HepG2 (cell line): ENCODE data around the gene TOGARAM1. TPM values are rescaled to one million over a fixed set of nuclear protein-coding genes. Genes with fewer than 3 reads are reported as not detected.

Experiments
- ATAD3A ChIP-seq: sonication (generic); formaldehyde crosslinking; IDR thresholded peaks from 2 replicates; pipeline ENCODE4 v1.4.0; 2020; ENCODE audit warnings: missing genetic modification reagents
- BHLHE40 ChIP-seq: IDR thresholded peaks from 2 replicates; pipeline ENCODE4 v1.6.1; 2011; ENCODE audit warnings: low read length, improper control_type of control experiment
- KAT2B ChIP-seq: fragments of 150-350 bp; IDR thresholded peaks from 2 replicates; pipeline ENCODE4 v1.6.1; 2014; ENCODE audit warnings: low read depth, low read length, borderline replicate concordance
- KAT8 ChIP-seq: IDR thresholded peaks from 2 replicates; pipeline ENCODE4 v1.6.1; 2016; ENCODE audit warnings: missing genetic modification reagents, missing compliant biosample characterization
- SIX4 ChIP-seq: sonication (generic); formaldehyde crosslinking; IDR thresholded peaks from 2 replicates; pipeline ENCODE4 v1.4.0; 2020; ENCODE audit warnings: missing genetic modification reagents
- SMAD9 ChIP-seq: sonication (generic); formaldehyde crosslinking; IDR thresholded peaks from 2 replicates; pipeline ENCODE4 v1.5.1; 2020; ENCODE audit warnings: mild to moderate bottlenecking, missing genetic modification reagents
- TEAD3 ChIP-seq: optimal IDR thresholded peaks from 2 replicates; pipeline ENCODE3; 2016; ENCODE audit warnings: borderline replicate concordance
- YEATS4 ChIP-seq: sonication (generic); formaldehyde crosslinking; IDR thresholded peaks from 2 replicates; pipeline ENCODE4 v1.4.0; 2020; ENCODE audit warnings: missing genetic modification reagents, borderline replicate concordance
- ZBTB38 ChIP-seq: sonication (generic); formaldehyde crosslinking; IDR thresholded peaks from 2 replicates; pipeline ENCODE4 v1.5.1; 2020; ENCODE audit warnings: mild to moderate bottlenecking, missing genetic modification reagents
- ZNF235 ChIP-seq: sonication (generic); formaldehyde crosslinking; IDR thresholded peaks from 2 replicates; pipeline ENCODE4 v1.8.1; 2023; ENCODE audit warnings: mild to moderate bottlenecking, missing genetic modification reagents, borderline replicate concordance
- ZNF292 ChIP-seq: sonication (generic); formaldehyde crosslinking; IDR thresholded peaks from 2 replicates; pipeline ENCODE4 v1.8.1; 2022; ENCODE audit warnings: mild to moderate bottlenecking, low read depth, missing genetic modification reagents, borderline replicate concordance
- ZNF317 ChIP-seq: sonication (generic); formaldehyde crosslinking; IDR thresholded peaks from 2 replicates; pipeline ENCODE4 v1.5.0; 2020; ENCODE audit warnings: mild to moderate bottlenecking, missing genetic modification reagents
- ZNF331 ChIP-seq: sonication (generic); formaldehyde crosslinking; IDR thresholded peaks from 2 replicates; pipeline ENCODE4 v1.4.0; 2020; ENCODE audit warnings: missing genetic modification reagents
- ZNF34 ChIP-seq: sonication (generic); formaldehyde crosslinking; IDR thresholded peaks from 2 replicates; pipeline ENCODE4 v1.4.0; 2020; ENCODE audit warnings: mild to moderate bottlenecking, missing genetic modification reagents, borderline replicate concordance
- ZNF773 ChIP-seq: sonication (generic); formaldehyde crosslinking; IDR thresholded peaks from 2 replicates; pipeline ENCODE4 v1.4.0; 2020; ENCODE audit warnings: missing genetic modification reagents, borderline replicate concordance
- ZNF782 ChIP-seq: sonication (generic); formaldehyde crosslinking; IDR thresholded peaks from 2 replicates; pipeline ENCODE4 v1.4.0; 2020; ENCODE audit warnings: missing genetic modification reagents, mild to moderate bottlenecking, borderline replicate concordance
- polyA plus RNA-seq, 8 experiments: library from polyadenylated mRNA; depleted of rRNA in 3 of 8; stranded (reverse) in 7 of 8; unstranded in 1 of 8; fragments of >200 nt; fragmentation: Illumina TruSeq in 4 of 8; extraction: Trizol in 4 of 8; gene quantifications; 2 replicates each; pipeline versions ENCODE4 v1.2.1 to v1.2.3, GENCODE V29; 2011 to 2016; ENCODE audit warnings: low read depth in 4 of 8, missing spikeins in 1 of 8, mixed read lengths in 1 of 8; ENCODE audit not compliant: insufficient read depth in 1 of 8
- total RNA-seq, 5 experiments: library from RNA; depleted of rRNA; stranded (reverse); fragments of >200 nt; fragmentation: Illumina TruSeq; extraction: Trizol; gene quantifications; 2 replicates each; pipeline ENCODE4 v1.2.3, GENCODE V29; 2016; ENCODE audit warnings: low read depth in 1 of 5
- TF ChIP-seq, protein P1 (sequence below): sonication (generic); formaldehyde crosslinking; IDR thresholded peaks from 2 replicates; pipeline ENCODE4 v1.4.0; 2020; ENCODE audit warnings: missing genetic modification reagents
- TF ChIP-seq, protein P2 (sequence below): sonication (generic); formaldehyde crosslinking; conservative IDR thresholded peaks from 2 replicates; pipeline ENCODE4 v1.4.0; 2020; ENCODE audit warnings: missing genetic modification reagents
- TF ChIP-seq, protein P3 (sequence below): sonication (generic); formaldehyde crosslinking; IDR thresholded peaks from 2 replicates; pipeline ENCODE4 v1.4.0; 2020; ENCODE audit warnings: missing genetic modification reagents, borderline replicate concordance

TOGARAM1 gene
- total and polyA plus RNA-seq, 2 of the 13 experiments (the other 11 are each of a cell fraction or from before 2014, with no cell fraction given): 5.6 to 9.8 TPM

DNA sequence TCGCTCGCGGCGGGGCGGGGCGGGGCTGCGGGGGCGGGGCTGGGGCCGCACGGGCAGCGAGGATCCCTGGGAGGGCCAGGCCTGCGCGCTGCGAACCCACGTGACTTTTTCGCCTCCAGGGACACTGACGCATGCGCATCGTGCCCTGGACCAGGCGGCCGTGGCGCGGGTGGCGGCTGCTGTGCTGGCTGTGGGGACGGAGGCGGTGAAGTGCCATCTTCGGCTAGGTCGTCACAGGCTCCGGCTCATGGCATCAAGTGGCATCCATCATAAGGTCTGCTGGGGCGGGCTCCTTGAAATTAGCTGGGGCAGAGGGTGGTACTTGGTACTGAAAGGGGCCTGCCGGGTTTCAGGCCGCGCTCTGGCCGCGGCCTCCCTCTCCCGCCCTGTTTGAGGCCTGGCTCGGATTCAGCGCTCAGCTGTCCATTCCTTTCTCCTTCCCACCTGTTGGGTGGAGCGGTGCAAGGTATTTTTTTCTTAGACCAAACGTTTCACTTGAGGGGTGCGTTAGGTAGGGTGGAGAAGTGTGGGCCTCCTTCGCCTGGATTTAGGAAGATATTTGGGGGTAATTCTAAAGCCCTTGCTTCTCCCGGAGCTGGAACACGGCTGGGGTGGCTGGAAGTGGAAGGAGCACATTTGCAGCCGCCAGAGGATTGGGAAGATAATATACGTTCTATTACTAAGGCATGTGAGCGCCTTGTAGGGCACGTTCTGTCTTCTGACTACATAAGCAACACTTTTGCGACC, 122.2 kb downstream of the TOGARAM1 start, which contains the start of gene PRPF39 (continued):
- TF ChIP-seq ZNF292 (CRISPR knock-in tag) (peak; percentile 48; the same call in 1 of the 2 replicates), ZNF331 (CRISPR knock-in tag) (no peak), ZBTB38 (CRISPR knock-in tag) (peak; percentile 67; the same call in 1 of the 2 replicates), YEATS4 (CRISPR knock-in tag) (peak; percentile 17; the same call in 1 of the 2 replicates), ZNF773 (CRISPR knock-in tag) (no peak), ATAD3A (CRISPR knock-in tag) (no peak), SMAD9 (CRISPR knock-in tag) (no peak), TEAD3 (CRISPR knock-in tag) (peak; percentile 24), ZNF782 (CRISPR knock-in tag) (0 out of 2 replicates have a peak, but pooled peaks have one; percentile 21), KAT8 (CRISPR knock-in tag) (peak; percentile 68), SIX4 (CRISPR knock-in tag) (no peak), ZNF235 (no peak), KAT2B (no peak), ZNF317 (CRISPR knock-in tag) (peak; percentile 72), BHLHE40 (peak; percentile 66), ZNF34 (CRISPR knock-in tag) (no peak)
- TF ChIP-seq, protein P1, sequence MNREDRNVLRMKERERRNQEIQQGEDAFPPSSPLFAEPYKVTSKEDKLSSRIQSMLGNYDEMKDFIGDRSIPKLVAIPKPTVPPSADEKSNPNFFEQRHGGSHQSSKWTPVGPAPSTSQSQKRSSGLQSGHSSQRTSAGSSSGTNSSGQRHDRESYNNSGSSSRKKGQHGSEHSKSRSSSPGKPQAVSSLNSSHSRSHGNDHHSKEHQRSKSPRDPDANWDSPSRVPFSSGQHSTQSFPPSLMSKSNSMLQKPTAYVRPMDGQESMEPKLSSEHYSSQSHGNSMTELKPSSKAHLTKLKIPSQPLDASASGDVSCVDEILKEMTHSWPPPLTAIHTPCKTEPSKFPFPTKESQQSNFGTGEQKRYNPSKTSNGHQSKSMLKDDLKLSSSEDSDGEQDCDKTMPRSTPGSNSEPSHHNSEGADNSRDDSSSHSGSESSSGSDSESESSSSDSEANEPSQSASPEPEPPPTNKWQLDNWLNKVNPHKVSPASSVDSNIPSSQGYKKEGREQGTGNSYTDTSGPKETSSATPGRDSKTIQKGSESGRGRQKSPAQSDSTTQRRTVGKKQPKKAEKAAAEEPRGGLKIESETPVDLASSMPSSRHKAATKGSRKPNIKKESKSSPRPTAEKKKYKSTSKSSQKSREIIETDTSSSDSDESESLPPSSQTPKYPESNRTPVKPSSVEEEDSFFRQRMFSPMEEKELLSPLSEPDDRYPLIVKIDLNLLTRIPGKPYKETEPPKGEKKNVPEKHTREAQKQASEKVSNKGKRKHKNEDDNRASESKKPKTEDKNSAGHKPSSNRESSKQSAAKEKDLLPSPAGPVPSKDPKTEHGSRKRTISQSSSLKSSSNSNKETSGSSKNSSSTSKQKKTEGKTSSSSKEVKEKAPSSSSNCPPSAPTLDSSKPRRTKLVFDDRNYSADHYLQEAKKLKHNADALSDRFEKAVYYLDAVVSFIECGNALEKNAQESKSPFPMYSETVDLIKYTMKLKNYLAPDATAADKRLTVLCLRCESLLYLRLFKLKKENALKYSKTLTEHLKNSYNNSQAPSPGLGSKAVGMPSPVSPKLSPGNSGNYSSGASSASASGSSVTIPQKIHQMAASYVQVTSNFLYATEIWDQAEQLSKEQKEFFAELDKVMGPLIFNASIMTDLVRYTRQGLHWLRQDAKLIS (CRISPR knock-in tag): no peak
- TF ChIP-seq, protein P2, sequence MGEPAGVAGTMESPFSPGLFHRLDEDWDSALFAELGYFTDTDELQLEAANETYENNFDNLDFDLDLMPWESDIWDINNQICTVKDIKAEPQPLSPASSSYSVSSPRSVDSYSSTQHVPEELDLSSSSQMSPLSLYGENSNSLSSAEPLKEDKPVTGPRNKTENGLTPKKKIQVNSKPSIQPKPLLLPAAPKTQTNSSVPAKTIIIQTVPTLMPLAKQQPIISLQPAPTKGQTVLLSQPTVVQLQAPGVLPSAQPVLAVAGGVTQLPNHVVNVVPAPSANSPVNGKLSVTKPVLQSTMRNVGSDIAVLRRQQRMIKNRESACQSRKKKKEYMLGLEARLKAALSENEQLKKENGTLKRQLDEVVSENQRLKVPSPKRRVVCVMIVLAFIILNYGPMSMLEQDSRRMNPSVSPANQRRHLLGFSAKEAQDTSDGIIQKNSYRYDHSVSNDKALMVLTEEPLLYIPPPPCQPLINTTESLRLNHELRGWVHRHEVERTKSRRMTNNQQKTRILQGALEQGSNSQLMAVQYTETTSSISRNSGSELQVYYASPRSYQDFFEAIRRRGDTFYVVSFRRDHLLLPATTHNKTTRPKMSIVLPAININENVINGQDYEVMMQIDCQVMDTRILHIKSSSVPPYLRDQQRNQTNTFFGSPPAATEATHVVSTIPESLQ (CRISPR knock-in tag): no peak
- TF ChIP-seq, protein P3, sequence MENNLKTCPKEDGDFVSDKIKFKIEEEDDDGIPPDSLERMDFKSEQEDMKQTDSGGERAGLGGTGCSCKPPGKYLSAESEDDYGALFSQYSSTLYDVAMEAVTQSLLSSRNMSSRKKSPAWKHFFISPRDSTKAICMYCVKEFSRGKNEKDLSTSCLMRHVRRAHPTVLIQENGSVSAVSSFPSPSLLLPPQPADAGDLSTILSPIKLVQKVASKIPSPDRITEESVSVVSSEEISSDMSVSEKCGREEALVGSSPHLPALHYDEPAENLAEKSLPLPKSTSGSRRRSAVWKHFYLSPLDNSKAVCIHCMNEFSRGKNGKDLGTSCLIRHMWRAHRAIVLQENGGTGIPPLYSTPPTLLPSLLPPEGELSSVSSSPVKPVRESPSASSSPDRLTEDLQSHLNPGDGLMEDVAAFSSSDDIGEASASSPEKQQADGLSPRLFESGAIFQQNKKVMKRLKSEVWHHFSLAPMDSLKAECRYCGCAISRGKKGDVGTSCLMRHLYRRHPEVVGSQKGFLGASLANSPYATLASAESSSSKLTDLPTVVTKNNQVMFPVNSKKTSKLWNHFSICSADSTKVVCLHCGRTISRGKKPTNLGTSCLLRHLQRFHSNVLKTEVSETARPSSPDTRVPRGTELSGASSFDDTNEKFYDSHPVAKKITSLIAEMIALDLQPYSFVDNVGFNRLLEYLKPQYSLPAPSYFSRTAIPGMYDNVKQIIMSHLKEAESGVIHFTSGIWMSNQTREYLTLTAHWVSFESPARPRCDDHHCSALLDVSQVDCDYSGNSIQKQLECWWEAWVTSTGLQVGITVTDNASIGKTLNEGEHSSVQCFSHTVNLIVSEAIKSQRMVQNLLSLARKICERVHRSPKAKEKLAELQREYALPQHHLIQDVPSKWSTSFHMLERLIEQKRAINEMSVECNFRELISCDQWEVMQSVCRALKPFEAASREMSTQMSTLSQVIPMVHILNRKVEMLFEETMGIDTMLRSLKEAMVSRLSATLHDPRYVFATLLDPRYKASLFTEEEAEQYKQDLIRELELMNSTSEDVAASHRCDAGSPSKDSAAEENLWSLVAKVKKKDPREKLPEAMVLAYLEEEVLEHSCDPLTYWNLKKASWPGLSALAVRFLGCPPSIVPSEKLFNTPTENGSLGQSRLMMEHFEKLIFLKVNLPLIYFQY (CRISPR knock-in tag): no peak
